ENCODE data around the gene THEM4. TPM values are rescaled to one million over a fixed set of nuclear protein-coding genes. Genes with fewer than 3 reads are reported as not detected.

THEM4 gene
- total and polyA plus RNA-seq, 7 donors, result 4.9 to 21.9 (median 16.1) TPM

DNA sequence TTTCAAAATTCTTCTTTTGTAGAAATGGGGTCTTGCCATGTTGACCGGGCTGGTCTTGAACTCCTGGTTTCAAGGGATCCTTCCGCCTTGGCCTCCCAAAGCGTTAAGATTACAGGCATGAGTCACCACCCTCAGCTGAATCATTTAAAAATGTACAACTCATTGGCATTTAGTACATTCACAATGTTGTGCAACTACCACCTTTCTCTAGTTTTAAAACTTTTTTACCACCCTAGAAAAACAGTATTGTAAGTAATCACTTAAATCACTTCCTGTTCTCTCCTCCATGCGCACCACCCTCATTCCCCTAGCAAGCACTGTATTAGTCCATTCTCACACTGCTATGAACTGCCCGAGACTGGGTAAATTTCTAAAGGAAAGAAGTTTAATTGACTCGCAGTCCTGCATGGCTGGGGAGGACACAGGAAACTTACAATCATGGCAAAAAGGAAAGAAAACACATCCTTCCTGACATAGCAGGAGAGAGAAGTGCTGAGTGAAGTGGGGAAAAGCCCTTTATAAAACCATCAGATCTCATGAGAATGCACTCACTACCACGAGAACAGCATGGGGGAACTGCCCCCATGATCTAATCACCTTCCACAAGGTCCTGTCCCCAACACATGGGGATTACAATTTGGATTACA is 41.4 kb downstream of the THEM4 start:
- TF ChIP-seq POLR2A (IDR thresholded peaks at IDR 0.05) (no peak), POLR2AphosphoS5 (IDR thresholded peaks at IDR 0.05) (no peak), EP300 (IDR thresholded peaks at IDR 0.05) (no peak)
- TF ChIP-seq, protein P1, sequence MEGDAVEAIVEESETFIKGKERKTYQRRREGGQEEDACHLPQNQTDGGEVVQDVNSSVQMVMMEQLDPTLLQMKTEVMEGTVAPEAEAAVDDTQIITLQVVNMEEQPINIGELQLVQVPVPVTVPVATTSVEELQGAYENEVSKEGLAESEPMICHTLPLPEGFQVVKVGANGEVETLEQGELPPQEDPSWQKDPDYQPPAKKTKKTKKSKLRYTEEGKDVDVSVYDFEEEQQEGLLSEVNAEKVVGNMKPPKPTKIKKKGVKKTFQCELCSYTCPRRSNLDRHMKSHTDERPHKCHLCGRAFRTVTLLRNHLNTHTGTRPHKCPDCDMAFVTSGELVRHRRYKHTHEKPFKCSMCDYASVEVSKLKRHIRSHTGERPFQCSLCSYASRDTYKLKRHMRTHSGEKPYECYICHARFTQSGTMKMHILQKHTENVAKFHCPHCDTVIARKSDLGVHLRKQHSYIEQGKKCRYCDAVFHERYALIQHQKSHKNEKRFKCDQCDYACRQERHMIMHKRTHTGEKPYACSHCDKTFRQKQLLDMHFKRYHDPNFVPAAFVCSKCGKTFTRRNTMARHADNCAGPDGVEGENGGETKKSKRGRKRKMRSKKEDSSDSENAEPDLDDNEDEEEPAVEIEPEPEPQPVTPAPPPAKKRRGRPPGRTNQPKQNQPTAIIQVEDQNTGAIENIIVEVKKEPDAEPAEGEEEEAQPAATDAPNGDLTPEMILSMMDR (IDR thresholded peaks at IDR 0.05), result no peak
- H3K9me3 ChIP-seq, result no peaks in the 10 kb centered on the region
- no peaks in the 10 kb centered on the region for H3K36me3 ChIP-seq
- DNase-seq, result no peak
- WGBS, 2 donors, result 29 to 69% methylated on average over 7 of the region's 7 CpGs
- H3K27ac ChIP-seq, result no peak overlapping the region
- no peaks in the 10 kb centered on the region for H3K27me3 ChIP-seq
- no peaks in the 10 kb centered on the region for H3K4me1 ChIP-seq
- H3K4me3 ChIP-seq, result no peak overlapping the region
- intact Hi-C loops (cut with DNase I), result no loop called here

GRCh38 chr1:151867321-151867720 is 42.0 kb downstream of the THEM4 start:
- no peak for DNase-seq
- no peaks in the 10 kb centered on the region for H3K4me1 ChIP-seq
- H3K27me3 ChIP-seq, result no peaks in the 10 kb centered on the region
- no peak overlapping the region for H3K4me3 ChIP-seq
- intact Hi-C loops (cut with DNase I), result no loop called here
- 72 to 82% methylated on average over 2 of the region's 2 CpGs for WGBS, 2 donors
- H3K36me3 ChIP-seq, result no peaks in the 10 kb centered on the region
- H3K27ac ChIP-seq, result no peak overlapping the region
- no peaks in the 10 kb centered on the region for H3K9me3 ChIP-seq
- TF ChIP-seq POLR2A (IDR thresholded peaks at IDR 0.05) (no peak), POLR2AphosphoS5 (IDR thresholded peaks at IDR 0.05) (no peak), EP300 (IDR thresholded peaks at IDR 0.05) (no peak)
- TF ChIP-seq, protein P1 (IDR thresholded peaks at IDR 0.05), result no peak

GRCh38 chr1:151864411-151864810 is 44.9 kb downstream of the THEM4 start:
- H3K27me3 ChIP-seq, result no peaks in the 10 kb centered on the region
- WGBS, 2 donors, result 38 to 49% methylated on average over 2 of the region's 2 CpGs
- intact Hi-C loops (cut with DNase I), result no loop called here
- H3K4me1 ChIP-seq, result no peaks in the 10 kb centered on the region
- H3K27ac ChIP-seq, result no peak overlapping the region
- no peak overlapping the region for H3K4me3 ChIP-seq
- H3K36me3 ChIP-seq, result no peaks in the 10 kb centered on the region
- no peak for DNase-seq
- H3K9me3 ChIP-seq, result no peaks in the 10 kb centered on the region
- TF ChIP-seq EP300 (IDR thresholded peaks at IDR 0.05), result no peak
- TF ChIP-seq, protein P1 (IDR thresholded peaks at IDR 0.05), result no peak
- TF ChIP-seq POLR2AphosphoS5 (IDR thresholded peaks at IDR 0.05), result no peak
- TF ChIP-seq POLR2A (IDR thresholded peaks at IDR 0.05), result no peak

DNA sequence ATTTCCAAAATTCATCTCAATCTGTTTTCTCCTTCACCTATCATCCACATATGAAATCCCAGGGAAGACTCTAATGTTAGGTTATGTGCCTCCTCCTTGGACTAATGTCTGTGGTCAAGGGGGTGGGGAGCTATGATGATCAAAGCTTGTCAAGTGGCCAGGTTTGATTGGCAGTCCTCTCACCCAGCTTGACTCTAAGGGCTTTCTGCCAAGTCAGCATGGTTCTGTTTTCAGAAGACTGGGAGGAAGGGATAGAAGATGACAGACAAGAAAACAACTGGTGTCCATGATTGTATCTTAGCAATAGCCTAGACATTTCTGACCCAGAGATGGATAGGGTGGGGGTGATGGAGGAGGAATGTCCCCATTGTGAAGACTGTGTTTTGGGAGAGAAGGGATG is 46.7 kb downstream of the THEM4 start:
- Histone ChIP-seq H3K27me3 (no peaks in the 10 kb centered on the region), H3K27ac (no peak overlapping the region), H3K9me3 (no peaks in the 10 kb centered on the region), H3K4me3 (no peak overlapping the region), H3K4me1 (no peaks in the 10 kb centered on the region), H3K36me3 (no peaks in the 10 kb centered on the region)
- intact Hi-C loops (cut with DNase I), result no loop called here
- DNase-seq, result no peak
- TF ChIP-seq, protein P1 (IDR thresholded peaks at IDR 0.05), result no peak
- TF ChIP-seq EP300 (IDR thresholded peaks at IDR 0.05) (no peak), POLR2AphosphoS5 (IDR thresholded peaks at IDR 0.05) (no peak), POLR2A (IDR thresholded peaks at IDR 0.05) (no peak)
